NB4 (cell line): Measurements from ENCODE around the gene NOCT.

Experiments
- POLR2A ChIP-seq: IDR thresholded peaks from 2 replicates; pipeline ENCODE4 v1.6.1; 2011; ENCODE audit warnings: mild to moderate bottlenecking; ENCODE audit not compliant: insufficient read length; ENCODE audit errors: extremely low read depth
- TF ChIP-seq, protein P1 (sequence below): IDR thresholded peaks from 2 replicates; pipeline ENCODE4 v1.6.1; 2011; ENCODE audit warnings: low read depth, low read length
- TF ChIP-seq, protein P2 (sequence below): IDR thresholded peaks from one replicate; pipeline ENCODE4 v1.5.1; 2012; ENCODE audit warnings: low read depth, low read length

DNA sequence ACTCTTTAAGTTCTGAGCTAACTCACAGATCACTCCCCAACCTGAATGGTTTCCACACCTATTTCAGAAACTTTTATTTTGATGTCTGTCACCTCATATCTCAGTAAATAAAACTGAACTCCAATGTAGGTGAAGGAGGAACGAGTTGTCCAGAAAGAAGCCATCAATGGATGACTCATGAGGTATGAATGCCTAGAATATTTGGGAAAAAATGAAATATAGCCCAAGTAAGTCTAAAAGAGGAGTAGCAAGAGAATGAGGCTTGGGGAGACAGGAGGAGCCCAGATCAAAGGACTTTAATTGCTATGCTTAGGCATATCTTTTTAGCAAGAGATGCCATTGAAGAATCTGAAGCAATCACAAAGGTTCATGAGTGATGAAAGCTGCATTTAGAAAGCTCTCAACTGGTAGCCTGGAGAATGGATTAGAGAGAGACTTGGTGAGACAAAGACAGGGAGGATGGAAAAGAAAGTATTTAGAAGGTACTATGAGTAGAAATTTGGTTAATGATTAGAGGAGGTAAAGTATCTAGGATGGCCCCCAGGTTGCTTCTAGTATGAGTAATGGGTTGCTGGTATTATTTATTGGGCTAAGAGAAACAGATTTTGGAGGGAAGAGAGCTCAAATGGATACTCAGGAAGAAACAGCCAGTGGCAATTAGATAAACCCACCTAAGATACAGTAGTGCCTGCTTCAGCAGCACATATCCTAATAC, 39.4 kb downstream of the NOCT start:
- TF ChIP-seq, protein P1, sequence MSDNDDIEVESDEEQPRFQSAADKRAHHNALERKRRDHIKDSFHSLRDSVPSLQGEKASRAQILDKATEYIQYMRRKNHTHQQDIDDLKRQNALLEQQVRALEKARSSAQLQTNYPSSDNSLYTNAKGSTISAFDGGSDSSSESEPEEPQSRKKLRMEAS, result no peak
- TF ChIP-seq, protein P2, sequence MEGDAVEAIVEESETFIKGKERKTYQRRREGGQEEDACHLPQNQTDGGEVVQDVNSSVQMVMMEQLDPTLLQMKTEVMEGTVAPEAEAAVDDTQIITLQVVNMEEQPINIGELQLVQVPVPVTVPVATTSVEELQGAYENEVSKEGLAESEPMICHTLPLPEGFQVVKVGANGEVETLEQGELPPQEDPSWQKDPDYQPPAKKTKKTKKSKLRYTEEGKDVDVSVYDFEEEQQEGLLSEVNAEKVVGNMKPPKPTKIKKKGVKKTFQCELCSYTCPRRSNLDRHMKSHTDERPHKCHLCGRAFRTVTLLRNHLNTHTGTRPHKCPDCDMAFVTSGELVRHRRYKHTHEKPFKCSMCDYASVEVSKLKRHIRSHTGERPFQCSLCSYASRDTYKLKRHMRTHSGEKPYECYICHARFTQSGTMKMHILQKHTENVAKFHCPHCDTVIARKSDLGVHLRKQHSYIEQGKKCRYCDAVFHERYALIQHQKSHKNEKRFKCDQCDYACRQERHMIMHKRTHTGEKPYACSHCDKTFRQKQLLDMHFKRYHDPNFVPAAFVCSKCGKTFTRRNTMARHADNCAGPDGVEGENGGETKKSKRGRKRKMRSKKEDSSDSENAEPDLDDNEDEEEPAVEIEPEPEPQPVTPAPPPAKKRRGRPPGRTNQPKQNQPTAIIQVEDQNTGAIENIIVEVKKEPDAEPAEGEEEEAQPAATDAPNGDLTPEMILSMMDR, result no peak
- TF ChIP-seq POLR2A, result no peak
